Bronchial epithelial cell (primary cell): ENCODE measurements around the gene BAG5. TPM values are rescaled to one million over a fixed set of nuclear protein-coding genes. Genes with fewer than 3 reads are reported as not detected.

Experiments
- DNase-seq: peaks from one replicate; pipeline ENCODE4 v3.0.0-alpha.2; 2010; ENCODE audit warnings: low read depth
- FAIRE-seq: peaks from 2 replicates; lab custom pipeline; 2011; peaks lifted over from hg19 to GRCh38; lab: Jason Lieb, UNC
- H3K27me3 ChIP-seq: 2 replicates; pipeline ENCODE4 v1.5.1; 2011; ENCODE audit warnings: low read length; ENCODE audit not compliant: control insufficient read depth, insufficient read depth
- H3K36me3 ChIP-seq: 2 replicates; pipeline ENCODE4 v1.5.1; 2011; ENCODE audit warnings: low read length; ENCODE audit not compliant: control insufficient read depth, insufficient read depth
- H3K4me3 ChIP-seq: 2 replicates; pipeline ENCODE4 v1.5.1; 2011; ENCODE audit warnings: mild to moderate bottlenecking, low read depth, low read length, control low read depth
- total RNA-seq: library from RNA; depleted of rRNA; stranded (reverse); fragments of >200 nt; gene quantifications from 2 replicates; pipeline ENCODE4 v1.2.1, GENCODE V29; 2014
- TF ChIP-seq, protein P1 (sequence below): IDR thresholded peaks from 2 replicates; pipeline ENCODE4 v1.5.1; 2011; ENCODE audit warnings: mild to moderate bottlenecking, moderate library complexity, low read length, control low read depth, inconsistent platforms; ENCODE audit not compliant: insufficient read depth, severe bottlenecking

BAG5 gene
- total RNA-seq, 1 donor from 2014 or later: 42.9 TPM

DNA sequence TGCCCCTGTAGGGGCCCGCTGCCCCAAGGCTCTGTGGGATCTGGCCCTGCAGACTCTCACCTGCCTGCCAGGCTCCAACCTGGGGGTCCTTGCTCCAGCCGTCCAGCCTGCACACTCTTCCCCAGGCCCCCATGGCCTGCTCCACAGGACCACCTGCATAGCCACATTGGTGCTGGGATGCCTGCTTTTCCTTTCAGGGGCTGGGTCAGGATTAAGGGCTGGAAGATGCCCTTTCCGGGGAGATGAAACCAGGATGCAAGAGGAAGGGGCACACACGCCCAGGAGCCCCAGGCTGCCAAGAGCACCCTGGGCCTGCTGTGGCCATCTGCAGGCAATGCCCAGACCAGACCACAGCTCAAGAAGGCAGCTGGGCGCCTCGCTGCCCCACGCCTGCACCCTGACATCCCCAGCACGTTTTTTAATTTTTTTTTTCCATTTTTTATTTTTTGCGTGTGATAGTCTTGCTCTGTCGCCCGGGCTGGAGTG lies 15.0 kb downstream of the BAG5 start:
- Histone ChIP-seq H3K36me3 (no peaks in the 10 kb centered on the region), H3K4me3 (no peak overlapping the region), H3K27me3 (no peaks in the 10 kb centered on the region)
- TF ChIP-seq, protein P1, sequence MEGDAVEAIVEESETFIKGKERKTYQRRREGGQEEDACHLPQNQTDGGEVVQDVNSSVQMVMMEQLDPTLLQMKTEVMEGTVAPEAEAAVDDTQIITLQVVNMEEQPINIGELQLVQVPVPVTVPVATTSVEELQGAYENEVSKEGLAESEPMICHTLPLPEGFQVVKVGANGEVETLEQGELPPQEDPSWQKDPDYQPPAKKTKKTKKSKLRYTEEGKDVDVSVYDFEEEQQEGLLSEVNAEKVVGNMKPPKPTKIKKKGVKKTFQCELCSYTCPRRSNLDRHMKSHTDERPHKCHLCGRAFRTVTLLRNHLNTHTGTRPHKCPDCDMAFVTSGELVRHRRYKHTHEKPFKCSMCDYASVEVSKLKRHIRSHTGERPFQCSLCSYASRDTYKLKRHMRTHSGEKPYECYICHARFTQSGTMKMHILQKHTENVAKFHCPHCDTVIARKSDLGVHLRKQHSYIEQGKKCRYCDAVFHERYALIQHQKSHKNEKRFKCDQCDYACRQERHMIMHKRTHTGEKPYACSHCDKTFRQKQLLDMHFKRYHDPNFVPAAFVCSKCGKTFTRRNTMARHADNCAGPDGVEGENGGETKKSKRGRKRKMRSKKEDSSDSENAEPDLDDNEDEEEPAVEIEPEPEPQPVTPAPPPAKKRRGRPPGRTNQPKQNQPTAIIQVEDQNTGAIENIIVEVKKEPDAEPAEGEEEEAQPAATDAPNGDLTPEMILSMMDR: no peak
- DNase-seq (no peak), FAIRE-seq (no peak)

- FAIRE-seq: no peak
- Histone ChIP-seq H3K4me3 (no peak overlapping the region), H3K36me3 (no peaks in the 10 kb centered on the region), H3K27me3 (no peaks in the 10 kb centered on the region)
- TF ChIP-seq, protein P1: peak; percentile 89
- DNase-seq: peak; percentile 32
These were observed 15.6 kb downstream of the BAG5 start for GRCh38 chr14:103546652-103547454.

DNA sequence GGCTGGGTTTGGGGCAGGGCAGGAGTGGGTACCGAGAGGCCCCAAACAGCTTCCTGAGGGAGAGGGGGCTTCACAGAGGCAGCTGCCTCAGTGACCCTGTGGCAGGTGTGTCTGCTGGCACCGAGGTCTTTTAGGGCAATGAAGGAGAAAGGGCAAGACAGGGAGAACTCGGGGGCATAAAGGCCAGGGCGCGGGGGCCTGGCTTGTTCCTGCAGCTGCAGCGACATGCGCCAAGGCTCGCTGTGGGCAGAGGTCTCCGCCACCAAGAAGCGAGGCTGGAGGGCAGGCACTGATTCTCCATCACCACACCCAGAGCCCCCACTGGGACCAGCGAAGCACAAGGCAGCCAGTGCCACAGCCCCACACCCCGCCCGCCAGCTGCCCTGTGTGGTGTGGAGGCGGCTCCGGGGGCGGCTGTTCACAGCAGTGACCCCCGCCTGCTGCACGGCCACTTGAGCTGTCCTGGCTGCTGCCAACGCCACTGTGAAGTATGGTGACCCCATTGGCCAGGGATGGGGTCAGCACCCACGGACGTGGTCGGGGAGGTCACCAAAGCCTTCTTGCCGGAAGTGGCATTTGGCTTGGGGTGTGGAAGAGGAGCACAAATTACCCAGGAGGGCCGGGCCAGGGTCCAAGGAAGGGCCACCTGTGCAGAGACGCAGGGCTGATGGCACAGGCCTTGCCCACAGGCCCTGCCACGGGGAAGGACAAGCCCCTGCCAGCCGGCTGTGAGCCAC lies 16.4 kb downstream of the BAG5 start:
- TF ChIP-seq, protein P1: no peak
- no peak for FAIRE-seq
- Histone ChIP-seq H3K36me3 (no peaks in the 10 kb centered on the region), H3K27me3 (no peaks in the 10 kb centered on the region), H3K4me3 (no peak overlapping the region)
- no peak for DNase-seq

- no peak for FAIRE-seq
These were observed 17.1 kb downstream of the BAG5 start for GRCh38 chr14:103545219-103545914.

More at GRCh38 chr14:103545219-103545914, 17.1 kb downstream of the BAG5 start:
- Histone ChIP-seq H3K36me3 (no peaks in the 10 kb centered on the region), H3K4me3 (no peak overlapping the region), H3K27me3 (no peaks in the 10 kb centered on the region)
- TF ChIP-seq, protein P1: no peak
- DNase-seq: no peak
